GM23248 (cell line): ENCODE data around the gene ACVR1B. TPM values are rescaled to one million over a fixed set of nuclear protein-coding genes. Genes with fewer than 3 reads are reported as not detected.

Experiments used
- DNase-seq: peaks from one replicate; pipeline ENCODE4 v3.0.0-alpha.2; 2015
- H2AFZ ChIP-seq: fragments of 200-600 bp; sonication (generic); 2 replicates; pipeline ENCODE4 v1.6.1; 2016; ENCODE audit warnings: antibody characterized with exemption
- H3F3A ChIP-seq: fragments of 200-600 bp; sonication (generic); 2 replicates; pipeline ENCODE4 v1.6.1; 2016; ENCODE audit warnings: mild to moderate bottlenecking, antibody characterized with exemption, mixed run types; ENCODE audit not compliant: insufficient read depth
- H3K27ac ChIP-seq: fragments of 200-600 bp; sonication (generic); 2 replicates; pipeline ENCODE4 v1.5.1; 2016; ENCODE audit warnings: mild to moderate bottlenecking
- H3K27me3 ChIP-seq: fragments of 200-600 bp; sonication (generic); replicated peaks from 2 replicates; pipeline ENCODE4 v1.6.1; 2016; ENCODE audit warnings: mild to moderate bottlenecking; ENCODE audit not compliant: insufficient read depth
- H3K36me3 ChIP-seq: fragments of 200-600 bp; sonication (generic); 2 replicates; pipeline ENCODE4 v1.6.1; 2016; ENCODE audit warnings: low read depth, mild to moderate bottlenecking
- H3K4me1 ChIP-seq: fragments of 200-600 bp; sonication (generic); 2 replicates; pipeline ENCODE4 v1.6.1; 2016; ENCODE audit warnings: mild to moderate bottlenecking; ENCODE audit not compliant: insufficient read depth
- H3K4me2 ChIP-seq: fragments of 200-600 bp; sonication (generic); one replicate; pipeline ENCODE4 v1.6.1; 2016; ENCODE audit warnings: mild to moderate bottlenecking; ENCODE audit not compliant: unreplicated experiment
- H3K4me3 ChIP-seq: fragments of 200-600 bp; sonication (generic); 2 replicates; pipeline ENCODE4 v1.5.1; 2016; ENCODE audit warnings: mild to moderate bottlenecking
- H3K79me2 ChIP-seq: fragments of 200-600 bp; sonication (generic); 2 replicates; pipeline ENCODE4 v1.6.1; 2016; ENCODE audit warnings: mild to moderate bottlenecking; ENCODE audit not compliant: insufficient read depth
- H3K9ac ChIP-seq: fragments of 200-600 bp; sonication (generic); 2 replicates; pipeline ENCODE4 v1.6.1; 2016; ENCODE audit warnings: mild to moderate bottlenecking
- H3K9me2 ChIP-seq: fragments of 200-600 bp; sonication (generic); 2 replicates; pipeline ENCODE4 v1.6.1; 2016; ENCODE audit warnings: mixed run types, mild to moderate bottlenecking, moderate library complexity; ENCODE audit not compliant: insufficient read depth
- H3K9me3 ChIP-seq: fragments of 200-600 bp; sonication (generic); one replicate; pipeline ENCODE4 v1.6.1; 2017; ENCODE audit warnings: low read depth
- H4K20me1 ChIP-seq: fragments of 200-600 bp; sonication (generic); 2 replicates; pipeline ENCODE4 v1.6.0; 2016; ENCODE audit not compliant: insufficient read depth
- EZH2 ChIP-seq: fragments of 200-600 bp; sonication (generic); IDR thresholded peaks from 2 replicates; pipeline ENCODE4 v1.6.1; 2018; ENCODE audit warnings: antibody characterized with exemption, mild to moderate bottlenecking; ENCODE audit not compliant: insufficient read depth, poor library complexity, severe bottlenecking
- EZH2phosphoT487 ChIP-seq: fragments of 200-600 bp; sonication (generic); IDR thresholded peaks from 2 replicates; pipeline ENCODE4 v1.6.1; 2018; ENCODE audit warnings: antibody characterized with exemption, moderate library complexity, mild to moderate bottlenecking, low read depth; ENCODE audit not compliant: insufficient read depth
- WGBS, 2 experiments: methylation state at CpG; one replicate each; pipeline ENCODE4 v1.1.6; 2015 to 2017; ENCODE audit warnings: low lambda C conversion rate in 2 of 2, low coverage in 1 of 2; ENCODE audit errors: missing lambda C conversion rate in 2 of 2; 5-methylcytosine and 5-hydroxymethylcytosine counted together
- in situ Hi-C: fragments of 300-500 bp; cut with MboI; formaldehyde crosslinking; loops from 2 replicates; pipeline ENCODE4 v1.15.0; 2020
- polyA plus RNA-seq: library from polyadenylated mRNA; unstranded; fragments of >200 nt; fragmentation: Nextera tagmentation; extraction: Ambion mirVana; gene quantifications from 2 replicates; pipeline ENCODE4 v1.2.1, GENCODE V29; 2016
- total RNA-seq: library from RNA; depleted of rRNA; stranded (reverse); fragments of >200 nt; shearing (Covaris generic); gene quantifications from 2 replicates; pipeline ENCODE4 v1.2.3, GENCODE V29; 2014

The ACVR1B gene
- total and polyA plus RNA-seq, 2 experiments from 2014 or later, result 2.8 to 17.0 TPM

DNA sequence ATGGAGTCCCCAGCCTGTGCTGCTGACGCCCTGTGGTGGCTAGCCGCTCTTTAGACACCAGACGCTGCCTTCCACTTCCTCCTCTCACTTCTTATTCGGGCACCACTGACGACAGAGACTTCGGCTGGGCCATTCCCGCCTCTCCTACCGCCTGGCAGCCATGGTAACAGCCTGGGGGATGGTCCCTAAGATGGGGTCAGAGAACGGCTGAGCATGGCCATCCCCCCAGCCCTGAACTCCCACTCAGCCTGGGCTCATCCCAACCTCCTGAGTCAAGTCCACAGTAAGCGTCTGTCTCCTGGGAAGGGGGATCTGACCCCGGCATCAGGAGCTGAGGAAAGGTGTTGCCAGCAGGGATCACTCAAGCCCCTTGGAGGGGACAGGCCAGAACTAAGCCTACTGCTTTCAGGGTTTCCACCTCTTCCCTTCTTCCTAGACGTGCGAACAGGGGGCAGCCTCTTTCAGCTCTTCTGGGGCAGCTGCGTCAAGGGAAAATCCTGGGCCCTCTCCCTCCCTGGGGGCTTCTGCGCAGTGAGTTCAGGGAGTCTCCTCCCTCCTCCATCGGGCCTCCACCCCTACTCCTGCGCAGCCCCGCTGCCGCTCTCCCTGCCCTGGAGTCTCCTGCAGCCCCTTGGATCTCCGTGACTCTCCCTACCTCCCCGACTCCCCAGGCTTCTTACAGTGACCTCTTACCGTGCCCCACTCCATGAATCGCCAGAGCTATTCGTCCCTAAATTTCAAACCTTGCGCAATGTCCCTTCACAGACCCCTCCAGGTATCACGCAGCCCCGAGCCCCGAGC, 54.6 kb downstream of the ACVR1B start:
- peak overlapping the region; percentile 73 for H3K4me2 ChIP-seq
- no peak for DNase-seq
- H2AFZ ChIP-seq, result no peak overlapping the region
- H3K36me3 ChIP-seq, result no peaks in the 10 kb centered on the region
- no peaks in the 10 kb centered on the region for H4K20me1 ChIP-seq
- no peak for TF ChIP-seq EZH2
- TF ChIP-seq EZH2phosphoT487, result no peak
- H3F3A ChIP-seq, result peaks cover 9% of the 10 kb centered on the region; the same call in 1 of the 2 replicates
- no peaks in the 10 kb centered on the region for H3K27me3 ChIP-seq
- H3K4me1 ChIP-seq, result peaks cover 9% of the 10 kb centered on the region; the same call in 1 of the 2 replicates
- in situ Hi-C loops, result no loop called here
- H3K27ac ChIP-seq, result no peak overlapping the region
- no peak overlapping the region for H3K9ac ChIP-seq
- WGBS, 2 experiments, result 55 to 61% methylated on average over 25 to 28 of the region's 28 CpGs
- H3K79me2 ChIP-seq, result no peaks in the 10 kb centered on the region
- H3K9me2 ChIP-seq, result no peaks in the 10 kb centered on the region
- peak overlapping the region; percentile 68 for H3K4me3 ChIP-seq
- H3K9me3 ChIP-seq, result no peaks in the 10 kb centered on the region

DNA sequence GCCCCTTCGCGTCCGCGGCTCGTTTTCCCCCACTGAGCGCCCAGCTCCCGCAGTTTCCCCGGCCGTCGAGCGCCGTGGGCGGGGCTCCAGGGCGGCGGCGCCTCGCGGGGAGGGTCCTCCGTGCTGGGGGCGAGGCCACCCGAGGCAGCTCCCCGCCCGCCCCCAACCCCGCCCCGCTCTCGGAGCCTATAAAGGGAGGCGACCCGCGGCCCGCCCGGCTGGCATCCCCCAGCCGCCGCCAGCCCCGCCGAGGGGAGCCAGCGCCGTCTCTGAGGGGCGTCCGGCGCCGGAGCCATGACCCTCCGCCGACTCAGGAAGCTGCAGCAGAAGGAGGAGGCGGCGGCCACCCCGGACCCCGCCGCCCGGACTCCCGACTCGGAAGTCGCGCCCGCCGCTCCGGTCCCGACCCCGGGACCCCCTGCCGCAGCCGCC, 55.2 kb downstream of the ACVR1B start, which contains the start of gene TAMALIN:
Gene TAMALIN, plus strand, starts transcription at position 221 of the 432 bp plus-strand sequence. Its CDS starts 74 bp downstream, at position 295.
- H3K79me2 ChIP-seq, result no peaks in the 10 kb centered on the region
- TF ChIP-seq EZH2phosphoT487 (no peak), EZH2 (no peak)
- no peaks in the 10 kb centered on the region for H3K9me2 ChIP-seq
- DNase-seq, result peak; percentile 59
- no peaks in the 10 kb centered on the region for H3K9me3 ChIP-seq
- no peaks in the 10 kb centered on the region for H3K27me3 ChIP-seq
- H3F3A ChIP-seq, result peaks cover 9% of the 10 kb centered on the region; the same call in 1 of the 2 replicates
- H3K4me3 ChIP-seq, result peak within 1 kb of the TSS; percentile 68
- no peaks in the 10 kb centered on the region for H4K20me1 ChIP-seq
- peak within 1 kb of the TSS; percentile 54 for H3K9ac ChIP-seq
- no peaks in the 10 kb centered on the region for H3K36me3 ChIP-seq
- in situ Hi-C loops, result no loop called here
- H2AFZ ChIP-seq, result peak within 1 kb of the TSS; percentile 54
- 2 to 5% methylated on average over 15 to 38 of the region's 60 CpGs for WGBS, 2 experiments
- peak within 1 kb of the TSS; percentile 76 for H3K4me2 ChIP-seq
- peaks cover 9% of the 10 kb centered on the region; the same call in 1 of the 2 replicates for H3K4me1 ChIP-seq
- H3K27ac ChIP-seq, result no peak within 1 kb of the TSS

- TF ChIP-seq EZH2phosphoT487, result no peak
- peak; percentile 55 for TF ChIP-seq EZH2
- Histone ChIP-seq H4K20me1 (no peaks in the 10 kb centered on the region), H3K4me2 (peak overlapping the region; percentile 76), H3K9ac (peak overlapping the region; percentile 54), H3K27ac (no peak overlapping the region), H3K4me1 (peaks cover 9% of the 10 kb centered on the region; the same call in 1 of the 2 replicates), H3K27me3 (no peaks in the 10 kb centered on the region), H3K79me2 (no peaks in the 10 kb centered on the region), H3F3A (peaks cover 9% of the 10 kb centered on the region; the same call in 1 of the 2 replicates), H2AFZ (peak overlapping the region; percentile 54), H3K9me3 (no peaks in the 10 kb centered on the region), H3K4me3 (peak overlapping the region; percentile 68), H3K9me2 (no peaks in the 10 kb centered on the region), H3K36me3 (no peaks in the 10 kb centered on the region)
- peak; percentile 42 for DNase-seq
- WGBS, 2 experiments, result 4 to 7% methylated on average over 61 to 70 of the region's 72 CpGs
- in situ Hi-C loops, result no loop called here
Observed at GRCh38 chr12:52007158-52007921, 55.8 kb downstream of the ACVR1B start.

GRCh38 chr12:52007982-52008510, 56.5 kb downstream of the ACVR1B start:
- Histone ChIP-seq H3F3A (peaks cover 9% of the 10 kb centered on the region; the same call in 1 of the 2 replicates), H3K79me2 (no peaks in the 10 kb centered on the region), H3K9me3 (no peaks in the 10 kb centered on the region), H3K4me3 (peak overlapping the region; percentile 68), H2AFZ (no peak overlapping the region), H3K9me2 (no peaks in the 10 kb centered on the region), H4K20me1 (no peaks in the 10 kb centered on the region), H3K27ac (no peak overlapping the region), H3K4me2 (no peak overlapping the region), H3K4me1 (peaks cover 9% of the 10 kb centered on the region; the same call in 1 of the 2 replicates), H3K9ac (0 out of 2 replicates have a peak overlapping the region, but pooled peaks have one; percentile 54), H3K27me3 (no peaks in the 10 kb centered on the region), H3K36me3 (no peaks in the 10 kb centered on the region)
- TF ChIP-seq EZH2, result no peak
- TF ChIP-seq EZH2phosphoT487, result no peak
- DNase-seq, result no peak
- in situ Hi-C loops, result no loop called here
- 66 to 72% methylated on average over 5 of the region's 5 CpGs for WGBS, 2 experiments
